ENCODE data around the gene PIEZO2.
"Not testable (repeated sequence)": the region's sequence is repeated elsewhere in the genome, so short reads cannot be mapped to it uniquely, and the experiment has no call there.

The PIEZO2 gene

GRCh38 chr18:11145413-11146191 is 3.8 kb downstream of the PIEZO2 start:
- no peak for TF ChIP-seq ZNF274 (IDR thresholded peaks at IDR 0.05; ENCODE audit: low read depth, low read length)
- H3K4me3 ChIP-seq (ENCODE audit: low read length): no peak overlapping the region

GRCh38 chr18:11137400-11137799 is 12.0 kb downstream of the PIEZO2 start:
- no peak overlapping the region for H3K4me3 ChIP-seq (ENCODE audit: low read length)
- no peak for TF ChIP-seq ZNF274 (IDR thresholded peaks at IDR 0.05; ENCODE audit: low read depth, low read length)

- H3K4me3 ChIP-seq (ENCODE audit: low read length): no peak overlapping the region
- TF ChIP-seq ZNF274 (IDR thresholded peaks at IDR 0.05; ENCODE audit: low read depth, low read length): no peak
Measured at GRCh38 chr18:11136241-11136640, 13.1 kb downstream of the PIEZO2 start.

GRCh38 chr18:11134940-11135339 is 14.4 kb downstream of the PIEZO2 start:
- TF ChIP-seq ZNF274 (IDR thresholded peaks at IDR 0.05; ENCODE audit: low read depth, low read length): no peak
- H3K4me3 ChIP-seq (ENCODE audit: low read length): no peak overlapping the region

- not testable (repeated sequence) for H3K4me3 ChIP-seq (ENCODE audit: low read length)
Measured at GRCh38 chr18:11129059-11129458, 20.3 kb downstream of the PIEZO2 start.

- no peak overlapping the region for H3K4me3 ChIP-seq (ENCODE audit: low read length)
- TF ChIP-seq ZNF274 (IDR thresholded peaks at IDR 0.05; ENCODE audit: low read depth, low read length): no peak
Measured at GRCh38 chr18:11125492-11126315, 23.7 kb downstream of the PIEZO2 start.

- no peak for TF ChIP-seq ZNF274 (IDR thresholded peaks at IDR 0.05; ENCODE audit: low read depth, low read length)
- no peak overlapping the region for H3K4me3 ChIP-seq (ENCODE audit: low read length)
Measured at GRCh38 chr18:11124054-11124453, 25.3 kb downstream of the PIEZO2 start.

GRCh38 chr18:11121443-11121849 is 27.9 kb downstream of the PIEZO2 start:
- no peak overlapping the region for H3K4me3 ChIP-seq (ENCODE audit: low read length)

GRCh38 chr18:11119959-11120587 is 29.3 kb downstream of the PIEZO2 start:
- no peak overlapping the region for H3K4me3 ChIP-seq (ENCODE audit: low read length)
- no peak for TF ChIP-seq ZNF274 (IDR thresholded peaks at IDR 0.05; ENCODE audit: low read depth, low read length)

More at GRCh38 chr18:11121443-11121849, 27.9 kb downstream of the PIEZO2 start:
- no peak for TF ChIP-seq ZNF274 (IDR thresholded peaks at IDR 0.05; ENCODE audit: low read depth, low read length)

GRCh38 chr18:11119550-11119949 is 29.8 kb downstream of the PIEZO2 start:
- no peak overlapping the region for H3K4me3 ChIP-seq (ENCODE audit: low read length)
- TF ChIP-seq ZNF274 (IDR thresholded peaks at IDR 0.05; ENCODE audit: low read depth, low read length): no peak

- H3K4me3 ChIP-seq (ENCODE audit: low read length): no peak overlapping the region
- no peak for TF ChIP-seq ZNF274 (IDR thresholded peaks at IDR 0.05; ENCODE audit: low read depth, low read length)
Measured at GRCh38 chr18:11118051-11118766, 31.2 kb downstream of the PIEZO2 start.

GRCh38 chr18:11115276-11115675 is 34.1 kb downstream of the PIEZO2 start:
- no peak overlapping the region for H3K4me3 ChIP-seq (ENCODE audit: low read length)
- no peak for TF ChIP-seq ZNF274 (IDR thresholded peaks at IDR 0.05; ENCODE audit: low read depth, low read length)

GRCh38 chr18:11114653-11115052 is 34.7 kb downstream of the PIEZO2 start:
- no peak for TF ChIP-seq ZNF274 (IDR thresholded peaks at IDR 0.05; ENCODE audit: low read depth, low read length)

GRCh38 chr18:11113937-11114336 is 35.4 kb downstream of the PIEZO2 start:
- no peak overlapping the region for H3K4me3 ChIP-seq (ENCODE audit: low read length)
- no peak for TF ChIP-seq ZNF274 (IDR thresholded peaks at IDR 0.05; ENCODE audit: low read depth, low read length)

More at GRCh38 chr18:11114653-11115052, 34.7 kb downstream of the PIEZO2 start:
- no peak overlapping the region for H3K4me3 ChIP-seq (ENCODE audit: low read length)

Data from GM08714 (cell line).